HTR-8/SVneo (cell line): ENCODE measurements around the gene RACK1.
A peak's percentile ranks its signal among the peaks of the same experiment; 100 is the strongest.
"Not testable (repeated sequence)": the region's sequence is repeated elsewhere in the genome, so short reads cannot be mapped to it uniquely, and the experiment has no call there.

Experiments
- DNase-seq: peaks from one replicate; pipeline ENCODE4 v3.0.0; 2011; ENCODE audit warnings: low spot score, mixed read lengths; ENCODE audit not compliant: insufficient read length
- FAIRE-seq: peaks from 2 replicates; lab custom pipeline; 2011; peaks lifted over from hg19 to GRCh38; lab: Jason Lieb, UNC

RACK1 gene

GRCh38 chr5:181243564-181244343 lies at the start of gene RACK1:
Gene RACK1, minus strand, starts transcription at chr5:181243906. Its CDS starts 106 bp downstream, at chr5:181243800.
- peak; percentile 76 for DNase-seq
- no peak for FAIRE-seq

- FAIRE-seq, DNase-seq: not testable (repeated sequence)
Observed at GRCh38 chr5:181287331-181287730, 43.6 kb upstream of the RACK1 start.

GRCh38 chr5:181285962-181286705 lies 42.4 kb upstream of the RACK1 start:
- DNase-seq, FAIRE-seq: not testable (repeated sequence)

- DNase-seq, FAIRE-seq: not testable (repeated sequence)
Observed at GRCh38 chr5:181283841-181284755, 40.4 kb upstream of the RACK1 start.

- DNase-seq (no peak), FAIRE-seq (no peak)
Observed at GRCh38 chr5:181283347-181283746, 39.6 kb upstream of the RACK1 start.

- FAIRE-seq (no peak), DNase-seq (no peak)
Observed at GRCh38 chr5:181282874-181283273, 39.2 kb upstream of the RACK1 start.

- DNase-seq, FAIRE-seq: not testable (repeated sequence)
Observed at GRCh38 chr5:181282415-181282814, 38.7 kb upstream of the RACK1 start.

GRCh38 chr5:181281984-181282316 lies 38.2 kb upstream of the RACK1 start:
- FAIRE-seq (no peak), DNase-seq (no peak)

- FAIRE-seq, result no peak
- DNase-seq, result no peak
Observed at GRCh38 chr5:181281077-181281983, 37.6 kb upstream of the RACK1 start.

GRCh38 chr5:181280251-181280762 lies 36.6 kb upstream of the RACK1 start:
- FAIRE-seq, result no peak
- no peak for DNase-seq

- not testable (repeated sequence) for DNase-seq, FAIRE-seq
Observed at GRCh38 chr5:181273433-181273744, 29.7 kb upstream of the RACK1 start.

GRCh38 chr5:181271081-181271480 lies 27.4 kb upstream of the RACK1 start:
- FAIRE-seq, result no peak

GRCh38 chr5:181267907-181268306 lies 24.2 kb upstream of the RACK1 start:
- not testable (repeated sequence) for FAIRE-seq, DNase-seq

More at GRCh38 chr5:181271081-181271480, 27.4 kb upstream of the RACK1 start:
- DNase-seq, result no peak

GRCh38 chr5:181267291-181267904 lies 23.7 kb upstream of the RACK1 start:
- not testable (repeated sequence) for FAIRE-seq, DNase-seq

- FAIRE-seq, result no peak
Observed at GRCh38 chr5:181265092-181265671, 21.5 kb upstream of the RACK1 start.

GRCh38 chr5:181263633-181264032 lies 19.9 kb upstream of the RACK1 start:
- DNase-seq (no peak), FAIRE-seq (no peak)

More at GRCh38 chr5:181265092-181265671, 21.5 kb upstream of the RACK1 start:
- DNase-seq, result no peak

- DNase-seq, result peak; percentile 51
- no peak for FAIRE-seq
Observed at GRCh38 chr5:181261320-181262049, 17.8 kb upstream of the RACK1 start.
